Measurements from ENCODE around the gene PRR13. TPM values are rescaled to one million over a fixed set of nuclear protein-coding genes. Genes with fewer than 3 reads are reported as not detected.

The PRR13 gene
- total and polyA plus RNA-seq, 2 of the 13 experiments (the other 11 are each of a cell fraction or from before 2014, with no cell fraction given), result 65.0 to 102 TPM

DNA sequence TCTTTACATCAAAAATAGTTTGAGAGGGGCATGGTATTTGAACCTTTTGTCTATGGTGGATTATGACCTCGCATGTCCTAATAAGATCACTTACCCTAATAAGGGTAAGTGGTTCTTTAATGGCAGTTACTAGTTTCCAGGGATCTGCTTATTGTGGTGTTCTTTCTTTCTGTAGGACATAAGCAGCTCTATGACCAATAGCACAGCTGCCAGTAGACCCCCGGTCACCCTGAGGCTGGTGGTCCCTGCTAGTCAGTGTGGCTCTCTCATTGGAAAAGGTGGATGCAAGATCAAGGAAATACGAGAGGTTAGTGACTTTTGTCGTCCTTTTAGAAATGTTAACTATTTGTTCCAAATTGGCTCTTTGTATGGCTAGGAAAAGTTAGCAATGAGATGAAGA is 17.6 kb downstream of the PRR13 start:
- Histone ChIP-seq H4K20me1 (ENCODE audit: insufficient read depth, low read length) (peaks cover 82% of the 10 kb centered on the region), H3K9ac (ENCODE audit: insufficient read depth, low read depth, low read length) (no peak overlapping the region), H2AFZ (ENCODE audit: low read length) (no peak overlapping the region), H3K36me3 (replicated peaks in 1 of 2; ENCODE audit: control insufficient read depth in 1 of 2, insufficient read depth in 2 of 2, low read length in 2 of 2) (peaks cover 37 to 98% of the 10 kb centered on the region in 2 experiments), H3K4me2 (ENCODE audit: low read depth, low read length) (no peak overlapping the region), H3K4me3 (replicated peaks in 1 of 3; ENCODE audit: insufficient read depth in 1 of 3, low read depth in 2 of 3, low read length in 3 of 3) (no peak overlapping the region), H3K4me1 (ENCODE audit: insufficient read depth, low read length) (peaks cover 59% of the 10 kb centered on the region), H3K9me3 (ENCODE audit: low read length) (no peaks in the 10 kb centered on the region), H3K79me2 (ENCODE audit: insufficient read depth, low read length) (peaks cover 81% of the 10 kb centered on the region), H3K27me3 (ENCODE audit: control insufficient read depth in 1 of 2, insufficient read depth in 2 of 2, low read length in 2 of 2) (no peaks in the 10 kb centered on the region), H3K27ac (ENCODE audit: extremely low read length, insufficient read depth, low read length) (no peak overlapping the region)
- POLR2A ChIA-PET, result no interaction called here
- DNase-seq (ENCODE audit: low spot score) (no peak), FAIRE-seq (no peak), ATAC-seq (no peak)
- in situ Hi-C loops (cut with HindIII; ENCODE audit: extremely low pct_ligation_motif_present, low pct_unique_long_range_greater_than_20kb), result no loop called here
- CTCF ChIA-PET (ENCODE audit: low intra/inter-chr PET ratio, low total read pairs), result no interaction called here
- no TSS peak for BruUV-seq (replicated peaks)
- no peak for TF ChIP-seq ZNF451 (CRISPR knock-in tag; IDR thresholded peaks at IDR 0.05)
- TF ChIP-seq, protein P1, sequence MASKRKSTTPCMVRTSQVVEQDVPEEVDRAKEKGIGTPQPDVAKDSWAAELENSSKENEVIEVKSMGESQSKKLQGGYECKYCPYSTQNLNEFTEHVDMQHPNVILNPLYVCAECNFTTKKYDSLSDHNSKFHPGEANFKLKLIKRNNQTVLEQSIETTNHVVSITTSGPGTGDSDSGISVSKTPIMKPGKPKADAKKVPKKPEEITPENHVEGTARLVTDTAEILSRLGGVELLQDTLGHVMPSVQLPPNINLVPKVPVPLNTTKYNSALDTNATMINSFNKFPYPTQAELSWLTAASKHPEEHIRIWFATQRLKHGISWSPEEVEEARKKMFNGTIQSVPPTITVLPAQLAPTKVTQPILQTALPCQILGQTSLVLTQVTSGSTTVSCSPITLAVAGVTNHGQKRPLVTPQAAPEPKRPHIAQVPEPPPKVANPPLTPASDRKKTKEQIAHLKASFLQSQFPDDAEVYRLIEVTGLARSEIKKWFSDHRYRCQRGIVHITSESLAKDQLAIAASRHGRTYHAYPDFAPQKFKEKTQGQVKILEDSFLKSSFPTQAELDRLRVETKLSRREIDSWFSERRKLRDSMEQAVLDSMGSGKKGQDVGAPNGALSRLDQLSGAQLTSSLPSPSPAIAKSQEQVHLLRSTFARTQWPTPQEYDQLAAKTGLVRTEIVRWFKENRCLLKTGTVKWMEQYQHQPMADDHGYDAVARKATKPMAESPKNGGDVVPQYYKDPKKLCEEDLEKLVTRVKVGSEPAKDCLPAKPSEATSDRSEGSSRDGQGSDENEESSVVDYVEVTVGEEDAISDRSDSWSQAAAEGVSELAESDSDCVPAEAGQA (IDR thresholded peaks at IDR 0.05; ENCODE audit: low read depth), result no peak
- TF ChIP-seq, protein P1 (CRISPR knock-in tag; IDR thresholded peaks at IDR 0.05; ENCODE audit: borderline replicate concordance), result no peak
- TF ChIP-seq ZNF720 (CRISPR knock-in tag; IDR thresholded peaks at IDR 0.05), result no peak
- no peak for TF ChIP-seq SUZ12 (IDR thresholded peaks at IDR 0.05; ENCODE audit: low read depth, low read length)
- intact Hi-C loops (cut with micrococcal nuclease; ENCODE audit: unreplicated experiment), result no loop called here
- 98% methylated on average over 4 of the region's 4 CpGs for WGBS (ENCODE audit: low lambda C conversion rate)

All from HepG2 (cell line).